ENCODE data around the gene TPP1.

TPP1 gene

DNA sequence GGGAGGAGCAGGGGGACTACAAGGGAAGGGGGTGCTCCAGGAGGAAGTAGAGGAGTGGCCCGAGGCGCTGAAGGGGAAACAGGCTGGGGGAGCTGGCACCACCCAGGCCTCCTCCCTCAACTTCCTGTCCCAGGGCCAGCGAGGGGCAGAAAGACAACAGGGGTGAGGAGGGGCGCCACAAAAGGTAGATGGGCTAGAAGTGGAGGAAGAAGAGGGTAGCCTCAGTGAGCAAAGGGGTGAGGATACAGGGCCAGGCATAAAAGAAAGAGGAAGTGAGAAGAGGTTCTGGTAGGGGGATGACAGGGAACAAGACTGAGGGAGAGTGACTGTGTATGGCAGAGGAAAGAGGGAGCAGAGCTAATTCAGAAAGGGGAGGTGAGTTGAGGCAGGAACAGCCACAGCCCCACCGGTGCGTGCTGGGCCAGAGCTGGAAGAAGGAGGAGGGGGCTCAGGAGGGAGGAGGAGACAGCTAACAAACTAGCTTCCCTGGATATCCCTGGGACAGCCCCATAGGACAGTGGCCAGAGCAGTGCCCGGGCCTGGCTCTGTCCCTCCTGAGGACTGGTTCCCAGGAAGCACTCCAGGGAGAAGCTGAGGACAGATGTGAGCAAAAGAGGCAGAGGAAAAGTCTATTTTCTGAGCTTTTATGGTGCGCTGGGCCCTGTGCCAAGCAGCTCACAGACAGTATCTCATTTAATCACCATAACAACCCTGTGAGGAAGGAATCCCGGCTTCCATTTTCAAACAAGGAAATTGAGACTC, 27.9 kb upstream of the TPP1 start:
- Histone ChIP-seq H3K9ac (ENCODE audit: low read length) (no peak overlapping the region), H3K4me3 (ENCODE audit: low read depth, low read length) (no peak overlapping the region), H3K9me3 (ENCODE audit: control insufficient read depth, insufficient read depth, low read depth, low read length) (no peaks in the 10 kb centered on the region), H3K27ac (ENCODE audit: low read depth, low read length) (no peak overlapping the region), H3K36me3 (ENCODE audit: control insufficient read depth, insufficient read depth, low read length) (no peaks in the 10 kb centered on the region), H3K27me3 (ENCODE audit: control insufficient read depth, insufficient read depth, low read length) (peaks cover 8% of the 10 kb centered on the region; the same call in 1 of the 2 replicates), H3K4me1 (ENCODE audit: control insufficient read depth, insufficient read depth, low read length) (peaks cover 18% of the 10 kb centered on the region)

DNA sequence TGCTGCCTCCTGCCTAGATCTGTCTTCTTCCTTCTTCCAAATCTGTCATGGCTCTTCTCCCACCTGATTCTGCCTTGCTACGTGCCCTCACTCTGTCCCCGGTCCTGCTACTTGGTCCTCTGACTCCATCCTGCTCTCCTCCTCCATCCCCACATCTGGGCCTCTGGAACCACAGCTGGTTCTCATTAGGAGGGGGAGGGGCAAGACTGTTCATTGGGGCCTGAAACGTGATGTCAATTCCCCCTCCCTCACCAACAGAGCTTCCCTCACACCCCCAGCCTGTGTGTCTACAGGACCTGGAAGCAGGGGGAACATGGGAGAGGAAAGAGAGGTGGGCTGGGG, 27.3 kb upstream of the TPP1 start:
- Histone ChIP-seq H3K27ac (ENCODE audit: low read depth, low read length) (no peak overlapping the region), H3K9ac (ENCODE audit: low read length) (no peak overlapping the region), H3K4me3 (ENCODE audit: low read depth, low read length) (no peak overlapping the region)

DNA sequence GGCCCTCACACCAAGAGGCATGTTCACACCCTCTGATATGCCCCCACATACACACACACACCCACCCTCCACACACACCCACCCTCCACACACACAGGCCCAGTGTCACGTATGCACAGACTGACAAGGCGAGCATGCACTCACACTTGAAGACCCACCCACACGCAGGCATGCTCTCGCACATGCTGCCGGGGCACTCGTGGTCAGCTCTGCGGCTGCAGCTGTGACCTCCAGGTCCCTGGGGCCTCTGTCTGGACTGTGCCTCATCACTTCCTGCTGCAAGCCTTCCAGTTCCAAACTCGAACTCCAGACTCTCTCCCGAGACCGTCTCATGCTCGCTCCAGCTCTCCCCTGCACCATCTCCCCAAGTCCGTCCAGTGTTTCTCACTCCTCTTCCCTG, 26.8 kb upstream of the TPP1 start:
- no peak overlapping the region for H3K9ac ChIP-seq (ENCODE audit: low read length)
- H3K4me1 ChIP-seq (ENCODE audit: control insufficient read depth, insufficient read depth, low read length): peaks cover 18% of the 10 kb centered on the region
- H3K27me3 ChIP-seq (ENCODE audit: control insufficient read depth, insufficient read depth, low read length): peaks cover 7% of the 10 kb centered on the region; the same call in 1 of the 2 replicates
- no peaks in the 10 kb centered on the region for H3K9me3 ChIP-seq (ENCODE audit: control insufficient read depth, insufficient read depth, low read depth, low read length)
- no peak overlapping the region for H3K27ac ChIP-seq (ENCODE audit: low read depth, low read length)
- H3K4me3 ChIP-seq (ENCODE audit: low read depth, low read length): no peak overlapping the region
- H3K36me3 ChIP-seq (ENCODE audit: control insufficient read depth, insufficient read depth, low read length): no peaks in the 10 kb centered on the region

More for the DNA sequence above, 27.3 kb upstream of the TPP1 start:
- Histone ChIP-seq H3K36me3 (ENCODE audit: control insufficient read depth, insufficient read depth, low read length) (no peaks in the 10 kb centered on the region), H3K9me3 (ENCODE audit: control insufficient read depth, insufficient read depth, low read depth, low read length) (no peaks in the 10 kb centered on the region), H3K4me1 (ENCODE audit: control insufficient read depth, insufficient read depth, low read length) (peaks cover 18% of the 10 kb centered on the region), H3K27me3 (ENCODE audit: control insufficient read depth, insufficient read depth, low read length) (peaks cover 8% of the 10 kb centered on the region; the same call in 1 of the 2 replicates)

DNA sequence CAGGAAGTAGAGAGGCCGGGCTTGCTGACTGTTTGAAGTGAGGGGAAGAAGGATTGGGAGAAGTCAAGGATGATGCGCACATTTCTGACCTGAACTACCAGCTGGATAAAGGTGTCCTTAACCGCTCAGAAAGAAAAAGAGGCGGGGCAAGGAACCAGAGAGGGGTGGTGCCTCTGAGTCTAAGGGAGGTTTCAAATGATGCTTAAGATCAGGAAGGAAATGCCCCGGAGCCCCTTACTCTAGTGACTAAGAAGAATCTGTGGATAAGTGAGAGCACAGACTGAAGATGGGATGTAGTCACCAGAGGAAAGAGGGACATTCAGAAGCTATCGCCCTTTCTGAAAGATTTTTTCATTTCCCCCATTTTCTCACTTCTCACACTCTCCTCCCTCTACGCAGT, 23.7 kb upstream of the TPP1 start:
- Histone ChIP-seq H3K36me3 (ENCODE audit: control insufficient read depth, insufficient read depth, low read length) (no peaks in the 10 kb centered on the region), H3K27me3 (ENCODE audit: control insufficient read depth, insufficient read depth, low read length) (no peaks in the 10 kb centered on the region), H3K4me3 (ENCODE audit: low read depth, low read length) (no peak overlapping the region), H3K27ac (ENCODE audit: low read depth, low read length) (no peak overlapping the region), H3K9me3 (ENCODE audit: control insufficient read depth, insufficient read depth, low read depth, low read length) (no peaks in the 10 kb centered on the region), H3K4me1 (ENCODE audit: control insufficient read depth, insufficient read depth, low read length) (peaks cover 18% of the 10 kb centered on the region), H3K9ac (ENCODE audit: low read length) (no peak overlapping the region)

DNA sequence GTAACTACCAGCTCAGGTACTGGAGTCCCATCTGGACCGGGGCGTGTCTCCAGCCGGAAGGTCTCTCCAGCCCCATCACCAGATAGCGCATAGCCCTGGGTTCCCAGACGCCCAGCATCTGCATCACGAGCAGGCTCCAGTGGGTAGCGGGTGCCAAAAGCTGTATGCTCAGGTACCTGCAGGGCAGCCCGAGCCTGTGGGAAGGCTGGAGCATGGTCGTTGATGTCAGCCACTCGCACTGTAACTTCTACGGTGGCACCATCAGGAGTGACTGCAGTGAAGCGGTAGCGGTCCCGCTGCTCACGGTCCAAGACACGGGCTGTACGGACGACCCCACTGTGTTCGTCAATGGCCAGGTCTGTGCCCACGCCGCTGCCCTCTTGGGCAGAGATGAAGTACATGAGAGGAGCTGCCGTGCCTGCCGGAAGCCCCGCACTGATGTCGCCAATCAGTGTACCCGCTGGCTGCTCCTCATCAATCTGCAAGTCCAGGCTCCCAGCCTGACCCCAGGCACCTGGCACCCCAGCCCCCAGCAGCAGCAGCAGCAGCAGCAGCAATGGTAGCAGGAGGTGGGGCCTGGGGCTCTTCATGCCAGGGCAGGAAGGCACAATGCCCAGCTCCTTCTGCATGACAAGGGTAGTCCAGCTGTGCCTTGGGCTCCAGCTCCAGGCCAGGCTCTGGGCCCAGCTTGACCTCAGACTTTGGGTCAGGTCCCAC, 21.9 kb upstream of the TPP1 start:
- no peak overlapping the region for H3K4me3 ChIP-seq (ENCODE audit: low read depth, low read length)
- H3K9me3 ChIP-seq (ENCODE audit: control insufficient read depth, insufficient read depth, low read depth, low read length): no peaks in the 10 kb centered on the region
- H3K36me3 ChIP-seq (ENCODE audit: control insufficient read depth, insufficient read depth, low read length): no peaks in the 10 kb centered on the region
- 0 out of 2 replicates have a peak, but pooled peaks cover under 1% of the 10 kb centered on the region for H3K4me1 ChIP-seq (ENCODE audit: control insufficient read depth, insufficient read depth, low read length)
- no peak overlapping the region for H3K9ac ChIP-seq (ENCODE audit: low read length)
- H3K27me3 ChIP-seq (ENCODE audit: control insufficient read depth, insufficient read depth, low read length): no peaks in the 10 kb centered on the region
- no peak overlapping the region for H3K27ac ChIP-seq (ENCODE audit: low read depth, low read length)

DNA sequence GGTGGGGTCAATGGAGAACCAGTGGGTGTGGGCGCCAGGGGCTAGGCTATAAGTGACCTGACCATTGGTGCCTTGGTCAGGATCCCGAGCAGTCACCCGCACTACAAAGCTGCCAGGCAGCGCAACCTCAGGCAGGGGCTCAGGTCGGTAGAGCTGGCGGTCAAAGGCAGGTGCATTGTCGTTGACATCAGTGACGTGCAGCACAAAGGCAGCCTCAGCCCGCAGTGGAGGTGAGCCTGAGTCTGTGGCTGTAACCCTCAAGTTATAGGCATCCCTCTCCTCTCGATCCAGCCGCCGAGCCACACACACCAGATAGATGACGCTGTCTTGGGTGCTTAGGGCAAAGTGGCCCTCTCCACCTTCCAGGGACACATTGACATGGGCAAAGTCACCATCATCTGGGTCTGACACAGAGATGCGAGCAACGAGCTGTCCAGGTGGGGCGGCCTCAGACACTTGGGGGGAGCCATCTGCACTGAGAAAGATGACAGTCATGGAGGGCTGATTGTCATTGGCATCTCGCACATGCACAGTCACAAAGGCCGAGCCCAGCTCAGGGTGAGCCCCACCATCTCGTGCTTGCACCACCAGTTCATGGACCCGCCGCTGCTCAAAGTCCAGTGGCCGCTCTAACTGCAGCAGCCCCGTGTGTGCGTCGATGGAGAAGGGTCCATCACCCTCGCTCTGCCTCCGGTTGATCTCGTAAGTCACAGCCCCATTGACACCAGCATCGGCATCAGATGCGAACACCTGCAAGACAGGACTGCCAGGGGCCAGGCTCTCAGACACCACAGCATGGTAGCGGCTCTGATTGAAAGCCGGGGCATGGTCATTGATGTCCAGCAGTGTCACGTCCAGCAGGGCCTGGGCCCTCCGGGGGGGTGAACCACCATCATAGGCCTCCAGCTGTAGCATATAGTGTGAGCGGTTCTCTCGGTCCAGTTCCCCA, 21.1 kb upstream of the TPP1 start:
- H3K4me1 ChIP-seq (ENCODE audit: control insufficient read depth, insufficient read depth, low read length): peaks cover 6% of the 10 kb centered on the region; the same call in 1 of the 2 replicates
- no peaks in the 10 kb centered on the region for H3K27me3 ChIP-seq (ENCODE audit: control insufficient read depth, insufficient read depth, low read length)
- H3K9ac ChIP-seq (ENCODE audit: low read length): no peak overlapping the region
- H3K36me3 ChIP-seq (ENCODE audit: control insufficient read depth, insufficient read depth, low read length): no peaks in the 10 kb centered on the region
- H3K27ac ChIP-seq (ENCODE audit: low read depth, low read length): no peak overlapping the region
- H3K4me3 ChIP-seq (ENCODE audit: low read depth, low read length): no peak overlapping the region
- no peaks in the 10 kb centered on the region for H3K9me3 ChIP-seq (ENCODE audit: control insufficient read depth, insufficient read depth, low read depth, low read length)

DNA sequence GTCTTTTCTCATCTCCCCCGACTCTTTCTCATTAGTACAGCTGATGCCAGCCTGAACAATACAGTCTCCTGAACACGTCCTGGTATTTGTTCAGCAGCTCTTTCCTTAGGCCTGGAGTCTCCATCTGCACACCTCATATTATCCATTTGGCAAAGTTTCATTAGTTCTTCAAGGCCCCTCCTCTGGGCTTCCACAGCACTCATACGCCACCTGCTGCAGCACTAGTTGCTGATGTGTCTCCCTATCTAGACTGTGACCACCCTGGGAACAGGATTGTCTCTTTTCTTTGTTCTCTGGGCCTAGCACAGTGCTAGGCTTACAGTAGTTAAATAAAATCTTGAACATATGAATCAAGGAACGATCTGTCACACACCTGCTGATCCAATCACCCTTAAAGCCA, 19.2 kb upstream of the TPP1 start:
- Histone ChIP-seq H3K4me3 (ENCODE audit: low read depth, low read length) (no peak overlapping the region), H3K36me3 (ENCODE audit: control insufficient read depth, insufficient read depth, low read length) (no peaks in the 10 kb centered on the region), H3K4me1 (ENCODE audit: control insufficient read depth, insufficient read depth, low read length) (peaks cover 8% of the 10 kb centered on the region; the same call in 1 of the 2 replicates), H3K9ac (ENCODE audit: low read length) (no peak overlapping the region), H3K27me3 (ENCODE audit: control insufficient read depth, insufficient read depth, low read length) (no peaks in the 10 kb centered on the region), H3K27ac (ENCODE audit: low read depth, low read length) (no peak overlapping the region), H3K9me3 (ENCODE audit: control insufficient read depth, insufficient read depth, low read depth, low read length) (no peaks in the 10 kb centered on the region)

DNA sequence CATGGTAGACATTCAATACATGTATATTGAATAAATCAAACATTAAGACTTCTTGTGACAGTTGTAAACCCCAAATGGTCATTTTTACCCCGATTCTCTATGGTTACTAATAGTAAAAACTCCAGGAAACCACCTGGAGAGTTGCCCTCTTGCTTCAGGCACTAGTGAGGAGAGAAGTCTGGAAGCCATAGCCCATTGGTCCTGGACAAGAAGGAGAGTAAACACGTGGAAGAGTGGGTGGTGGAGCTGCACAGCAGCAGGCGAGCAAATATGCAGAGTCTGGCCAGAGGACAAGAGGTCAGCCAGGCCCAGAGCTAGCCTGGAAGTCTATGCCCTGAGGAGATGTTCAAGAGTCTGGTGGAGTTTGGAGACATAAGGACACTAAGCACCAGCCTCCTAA, 18.6 kb upstream of the TPP1 start:
- H3K27me3 ChIP-seq (ENCODE audit: control insufficient read depth, insufficient read depth, low read length): no peaks in the 10 kb centered on the region
- no peaks in the 10 kb centered on the region; the same call in 1 of the 2 replicates for H3K36me3 ChIP-seq (ENCODE audit: control insufficient read depth, insufficient read depth, low read length)
- no peak overlapping the region for H3K9ac ChIP-seq (ENCODE audit: low read length)

DNA sequence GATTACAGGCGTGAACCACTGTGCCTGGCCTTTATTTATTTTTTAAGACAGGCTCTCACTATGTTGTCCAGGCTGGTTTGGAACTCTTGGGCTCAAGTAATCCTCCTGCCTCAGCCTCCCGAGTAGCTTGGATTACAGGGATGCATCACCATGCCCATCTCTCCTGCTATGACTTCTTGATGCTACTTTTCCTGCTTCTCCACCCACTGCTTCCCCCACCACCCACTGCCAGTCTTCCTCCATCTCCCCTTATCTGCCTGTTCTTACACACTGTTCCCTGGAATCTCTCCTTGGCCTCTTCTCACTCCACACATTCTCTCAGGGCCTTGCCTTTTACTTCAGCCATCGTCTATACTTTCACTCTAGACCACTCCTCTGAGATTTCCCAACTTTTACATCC, 17.3 kb upstream of the TPP1 start:
- no peak overlapping the region for H3K4me3 ChIP-seq (ENCODE audit: low read depth, low read length)
- no peak overlapping the region for H3K9ac ChIP-seq (ENCODE audit: low read length)
- no peaks in the 10 kb centered on the region for H3K9me3 ChIP-seq (ENCODE audit: control insufficient read depth, insufficient read depth, low read depth, low read length)
- H3K27me3 ChIP-seq (ENCODE audit: control insufficient read depth, insufficient read depth, low read length): peaks cover 12% of the 10 kb centered on the region
- H3K4me1 ChIP-seq (ENCODE audit: control insufficient read depth, insufficient read depth, low read length): peaks cover 8% of the 10 kb centered on the region; the same call in 1 of the 2 replicates
- no peak overlapping the region for H3K27ac ChIP-seq (ENCODE audit: low read depth, low read length)
- H3K36me3 ChIP-seq (ENCODE audit: control insufficient read depth, insufficient read depth, low read length): no peaks in the 10 kb centered on the region; the same call in 1 of the 2 replicates

More for the DNA sequence above, 18.6 kb upstream of the TPP1 start:
- Histone ChIP-seq H3K4me1 (ENCODE audit: control insufficient read depth, insufficient read depth, low read length) (peaks cover 8% of the 10 kb centered on the region; the same call in 1 of the 2 replicates), H3K4me3 (ENCODE audit: low read depth, low read length) (no peak overlapping the region), H3K9me3 (ENCODE audit: control insufficient read depth, insufficient read depth, low read depth, low read length) (no peaks in the 10 kb centered on the region), H3K27ac (ENCODE audit: low read depth, low read length) (no peak overlapping the region)

DNA sequence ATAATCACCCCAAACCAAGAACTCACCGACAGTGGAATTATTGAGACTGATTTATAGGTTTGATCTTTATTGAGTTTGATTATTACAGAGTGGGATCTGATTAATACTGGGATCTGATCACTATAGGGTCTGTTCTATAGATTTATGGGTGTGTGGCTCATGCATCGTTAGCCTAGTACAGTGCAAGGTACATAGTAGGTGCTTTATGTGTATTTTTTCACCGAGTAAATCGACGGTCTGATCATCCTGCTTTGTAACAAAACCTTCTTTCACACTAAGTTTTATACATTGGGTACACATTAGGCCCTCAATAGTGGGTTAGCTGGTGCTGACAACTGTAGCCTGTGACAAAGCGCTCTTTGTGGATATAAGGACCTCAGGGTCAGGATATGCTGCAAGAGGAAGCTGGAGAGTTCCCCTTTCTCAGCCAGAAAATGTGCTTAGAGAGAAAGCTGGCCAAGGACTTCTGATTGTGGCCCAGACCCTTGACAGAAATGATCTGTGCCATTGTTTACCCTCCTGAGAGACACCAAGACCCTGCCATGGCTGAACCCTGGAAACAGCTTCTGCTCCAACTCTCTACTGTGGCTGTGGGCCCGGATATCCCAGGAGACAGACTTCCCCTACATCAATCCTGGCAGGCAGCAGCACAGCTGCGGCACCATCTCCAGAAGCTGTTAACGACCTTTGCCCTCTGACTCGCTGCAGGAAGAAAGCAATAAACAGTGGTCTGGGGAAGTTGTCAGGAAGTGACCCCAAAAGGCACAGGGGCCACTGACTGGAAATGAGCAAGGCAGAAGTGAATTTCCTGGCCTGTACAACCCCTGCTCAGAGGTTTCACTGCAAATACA, 16.1 kb upstream of the TPP1 start:
- Histone ChIP-seq H3K9me3 (ENCODE audit: control insufficient read depth, insufficient read depth, low read depth, low read length) (no peaks in the 10 kb centered on the region), H3K9ac (ENCODE audit: low read length) (no peak overlapping the region), H3K27me3 (ENCODE audit: control insufficient read depth, insufficient read depth, low read length) (peaks cover 24% of the 10 kb centered on the region), H3K36me3 (ENCODE audit: control insufficient read depth, insufficient read depth, low read length) (no peaks in the 10 kb centered on the region; the same call in 1 of the 2 replicates), H3K4me1 (ENCODE audit: control insufficient read depth, insufficient read depth, low read length) (peaks cover 8% of the 10 kb centered on the region; the same call in 1 of the 2 replicates), H3K4me3 (ENCODE audit: low read depth, low read length) (no peak overlapping the region), H3K27ac (ENCODE audit: low read depth, low read length) (no peak overlapping the region)

All from HUES6 (cell line).